H9 (cell line): ENCODE results near the gene ANKRD17. TPM values are rescaled to one million over a fixed set of nuclear protein-coding genes. Genes with fewer than 3 reads are reported as not detected.

ENCODE experiments used
- DNase-seq: peaks from one replicate; pipeline ENCODE4 v3.0.0-alpha.2; 2017
- H2AFZ ChIP-seq: one replicate; pipeline ENCODE4 v1.6.1; 2013; ENCODE audit warnings: mild to moderate bottlenecking, low read length, control low read depth, moderate library complexity
- H2AK5ac ChIP-seq: 2 replicates; pipeline ENCODE4 v1.6.1; 2013; ENCODE audit warnings: low read length, control low read depth, mixed read lengths; ENCODE audit not compliant: insufficient read length
- H2BK120ac ChIP-seq: one replicate; pipeline ENCODE4 v1.6.1; 2013; ENCODE audit warnings: low read depth, mild to moderate bottlenecking, low read length, control low read depth, inconsistent platforms; ENCODE audit not compliant: poor library complexity, severe bottlenecking
- H2BK12ac ChIP-seq: 2 replicates; pipeline ENCODE4 v1.6.1; 2013; ENCODE audit warnings: low read length, control low read depth, mixed read lengths, low read depth; ENCODE audit not compliant: insufficient read length
- H2BK15ac ChIP-seq: 2 replicates; pipeline ENCODE4 v1.6.1; 2013; ENCODE audit warnings: low read depth, low read length, control low read depth
- H2BK20ac ChIP-seq: one replicate; pipeline ENCODE4 v1.6.1; 2013; ENCODE audit warnings: low read depth, mild to moderate bottlenecking, low read length, control low read depth, inconsistent platforms; ENCODE audit not compliant: poor library complexity, severe bottlenecking
- H2BK5ac ChIP-seq: 2 replicates; pipeline ENCODE4 v1.6.1; 2013; ENCODE audit warnings: low read length, control low read depth, mixed read lengths; ENCODE audit not compliant: insufficient read length
- H3K14ac ChIP-seq: 2 replicates; pipeline ENCODE4 v1.6.1; 2013; ENCODE audit warnings: low read length, control low read depth; ENCODE audit not compliant: insufficient read depth
- H3K18ac ChIP-seq: 2 replicates; pipeline ENCODE4 v1.6.1; 2013; ENCODE audit warnings: low read depth, mild to moderate bottlenecking, mixed read lengths, low read length, control low read depth; ENCODE audit not compliant: insufficient read length
- H3K23ac ChIP-seq: 2 replicates; pipeline ENCODE4 v1.6.1; 2013; ENCODE audit warnings: low read length, control low read depth, mixed read lengths, low read depth; ENCODE audit not compliant: insufficient read length
- H3K23me2 ChIP-seq: 2 replicates; pipeline ENCODE4 v1.6.1; 2013; ENCODE audit warnings: low read depth, mild to moderate bottlenecking, mixed read lengths, low read length, control low read depth; ENCODE audit not compliant: insufficient read length, poor library complexity, severe bottlenecking
- H3K27ac ChIP-seq: 2 replicates; pipeline ENCODE4 v1.5.1; 2013; ENCODE audit warnings: low read length, control low read depth, mixed read lengths, low read depth; ENCODE audit not compliant: insufficient read length
- H3K27me3 ChIP-seq: 2 replicates; pipeline ENCODE4 v1.6.1; 2013; ENCODE audit warnings: low read length, control low read depth, inconsistent platforms; ENCODE audit not compliant: insufficient read depth
- H3K4ac ChIP-seq: 2 replicates; pipeline ENCODE4 v1.6.1; 2013; ENCODE audit warnings: low read depth, mild to moderate bottlenecking, control low read depth, inconsistent platforms, low read length, moderate library complexity
- H3K4me1 ChIP-seq: 2 replicates; pipeline ENCODE4 v1.6.1; 2013; ENCODE audit warnings: low read length, control low read depth, inconsistent platforms; ENCODE audit not compliant: insufficient read depth
- H3K4me2 ChIP-seq: 2 replicates; pipeline ENCODE4 v1.6.1; 2013; ENCODE audit warnings: low read length, control low read depth, mixed read lengths; ENCODE audit not compliant: insufficient read length, insufficient read depth
- H3K56ac ChIP-seq: 2 replicates; pipeline ENCODE4 v1.6.1; 2013; ENCODE audit warnings: low read depth, mild to moderate bottlenecking, mixed read lengths, low read length, control low read depth; ENCODE audit not compliant: insufficient read length
- H3K79me1 ChIP-seq: 2 replicates; pipeline ENCODE4 v1.6.1; 2013; ENCODE audit warnings: low read depth, mild to moderate bottlenecking, moderate library complexity, low read length, control low read depth, inconsistent platforms; ENCODE audit not compliant: insufficient read depth, poor library complexity, severe bottlenecking
- H3K79me2 ChIP-seq: 2 replicates; pipeline ENCODE4 v1.6.1; 2013; ENCODE audit warnings: low read length, control low read depth, inconsistent platforms; ENCODE audit not compliant: insufficient read depth
- H3K9ac ChIP-seq: 2 replicates; pipeline ENCODE4 v1.6.1; 2013; ENCODE audit warnings: low read length, control low read depth, mixed read lengths; ENCODE audit not compliant: insufficient read length; ENCODE audit errors: extremely low read depth
- H3K9me3 ChIP-seq: one replicate; pipeline ENCODE4 v1.6.1; 2013; ENCODE audit warnings: low read depth, low read length, inconsistent platforms; ENCODE audit not compliant: control insufficient read depth
- H3T11ph ChIP-seq: one replicate; pipeline ENCODE4 v1.6.1; 2013; ENCODE audit warnings: mild to moderate bottlenecking, low read length, control low read depth, inconsistent platforms
- H4K20me1 ChIP-seq: one replicate; pipeline ENCODE4 v1.6.1; 2013; ENCODE audit not compliant: control insufficient read depth, insufficient read length, insufficient read depth
- H4K5ac ChIP-seq: 2 replicates; pipeline ENCODE4 v1.6.1; 2013; ENCODE audit warnings: low read depth, mild to moderate bottlenecking, mixed read lengths, low read length, control low read depth; ENCODE audit not compliant: insufficient read length
- H4K8ac ChIP-seq: replicated peaks from 2 replicates; pipeline ENCODE4 v1.6.1; 2013; ENCODE audit warnings: low read length, control low read depth, mixed read lengths, low read depth; ENCODE audit not compliant: insufficient read length
- H4K91ac ChIP-seq: 2 replicates; pipeline ENCODE4 v1.6.1; 2013; ENCODE audit warnings: low read depth, mild to moderate bottlenecking, moderate library complexity, mixed read lengths, low read length, control low read depth; ENCODE audit not compliant: insufficient read length
- H3K27ac Mint-ChIP-seq, 3 experiments: 2 replicates in 2 of 3; 3 replicates in 1 of 3; pipeline ENCODE4 v1.8.0; 2020 to 2021; ENCODE audit warnings: mixed read lengths in 3 of 3, mild to moderate bottlenecking in 1 of 3, moderate library complexity in 1 of 3
- H3K27me3 Mint-ChIP-seq: 2 replicates; pipeline ENCODE4 v1.8.0; 2021; ENCODE audit warnings: low read depth, mild to moderate bottlenecking, moderate library complexity, mixed read lengths
- H3K36me3 Mint-ChIP-seq, 3 experiments: 2 replicates in 2 of 3; 3 replicates in 1 of 3; pipeline ENCODE4 v1.8.0; 2020 to 2021; ENCODE audit warnings: low read depth in 3 of 3, mixed read lengths in 3 of 3; ENCODE audit not compliant: insufficient read depth in 1 of 3
- H3K4me1 Mint-ChIP-seq, 2 experiments: 2 replicates each; pipeline ENCODE4 v1.8.0; 2020; ENCODE audit warnings: mixed read lengths in 2 of 2
- H3K4me3 Mint-ChIP-seq, 2 experiments: 2 replicates in 1 of 2; 3 replicates in 1 of 2; pipeline ENCODE4 v1.8.0; 2020 to 2021; ENCODE audit warnings: mild to moderate bottlenecking in 2 of 2, mixed read lengths in 2 of 2, moderate library complexity in 1 of 2
- H3K9me3 Mint-ChIP-seq, 2 experiments: 2 replicates in 1 of 2; 3 replicates in 1 of 2; pipeline ENCODE4 v1.8.0; 2020; ENCODE audit warnings: mild to moderate bottlenecking in 2 of 2, mixed read lengths in 2 of 2, moderate library complexity in 1 of 2
- WGBS: extraction: QIAGEN DNeasy Blood & Tissue Kit; methylation state at CpG from one replicate; pipeline ENCODE4 v1.1.7; 2013; ENCODE audit warnings: missing lambda C conversion rate, low lambda C conversion rate, mixed read lengths; ENCODE audit not compliant: insufficient read length; ENCODE audit errors: extremely low coverage; 5-methylcytosine and 5-hydroxymethylcytosine counted together
- total RNA-seq: library from RNA; stranded (reverse); gene quantifications from 2 replicates; pipeline ENCODE4 v1.2.1, GENCODE V29; 2021
- TF ChIP-seq, protein P1 (sequence below): fragments of 200-600 bp; sonication (generic); conservative IDR thresholded peaks from 3 replicates; pipeline ENCODE4 v1.8.0; 2021; ENCODE audit warnings: antibody characterized with exemption, mild to moderate bottlenecking

ANKRD17 gene
- total RNA-seq, 1 experiment from 2014 or later, result 82.4 TPM

GRCh38 chr4:73250642-73251041 is 8.0 kb downstream of the ANKRD17 start:
- Histone ChIP-seq H3K4me1 (no peaks in the 10 kb centered on the region), H3K23me2 (no peaks in the 10 kb centered on the region), H2AK5ac (no peak overlapping the region), H3K27ac (no peak overlapping the region), H2BK12ac (no peak overlapping the region), H2BK20ac (no peak overlapping the region), H3K9me3 (no peaks in the 10 kb centered on the region), H3K9ac (no peak overlapping the region), H3K23ac (no peak overlapping the region), H3K4ac (no peak overlapping the region), H3K79me2 (peaks cover 22% of the 10 kb centered on the region), H3K27me3 (no peaks in the 10 kb centered on the region), H2AFZ (no peak overlapping the region), H3T11ph (no peak overlapping the region), H4K8ac (no peak overlapping the region), H3K79me1 (peaks cover 8% of the 10 kb centered on the region), H4K91ac (no peak overlapping the region), H2BK15ac (no peak overlapping the region), H4K20me1 (no peaks in the 10 kb centered on the region), H3K56ac (no peak overlapping the region), H3K18ac (no peak overlapping the region), H3K14ac (no peak overlapping the region), H2BK5ac (no peak overlapping the region), H2BK120ac (no peak overlapping the region), H3K4me2 (no peak overlapping the region), H4K5ac (no peak overlapping the region)
- Mint-ChIP-seq H3K9me3 (no peaks in the 10 kb centered on the region), H3K27ac (peak overlapping the region in 2 of 3 experiments; percentile 25 to 93; a peak in 4 of 7 replicates), H3K36me3 (peaks cover 5 to 22% (median 16%) of the 10 kb centered on the region in 3 experiments; a peak in 6 of 7 replicates), H3K4me1 (peaks cover 23 to 34% of the 10 kb centered on the region in 2 experiments), H3K27me3 (no peaks in the 10 kb centered on the region), H3K4me3 (no peak overlapping the region)
- TF ChIP-seq, protein P1, sequence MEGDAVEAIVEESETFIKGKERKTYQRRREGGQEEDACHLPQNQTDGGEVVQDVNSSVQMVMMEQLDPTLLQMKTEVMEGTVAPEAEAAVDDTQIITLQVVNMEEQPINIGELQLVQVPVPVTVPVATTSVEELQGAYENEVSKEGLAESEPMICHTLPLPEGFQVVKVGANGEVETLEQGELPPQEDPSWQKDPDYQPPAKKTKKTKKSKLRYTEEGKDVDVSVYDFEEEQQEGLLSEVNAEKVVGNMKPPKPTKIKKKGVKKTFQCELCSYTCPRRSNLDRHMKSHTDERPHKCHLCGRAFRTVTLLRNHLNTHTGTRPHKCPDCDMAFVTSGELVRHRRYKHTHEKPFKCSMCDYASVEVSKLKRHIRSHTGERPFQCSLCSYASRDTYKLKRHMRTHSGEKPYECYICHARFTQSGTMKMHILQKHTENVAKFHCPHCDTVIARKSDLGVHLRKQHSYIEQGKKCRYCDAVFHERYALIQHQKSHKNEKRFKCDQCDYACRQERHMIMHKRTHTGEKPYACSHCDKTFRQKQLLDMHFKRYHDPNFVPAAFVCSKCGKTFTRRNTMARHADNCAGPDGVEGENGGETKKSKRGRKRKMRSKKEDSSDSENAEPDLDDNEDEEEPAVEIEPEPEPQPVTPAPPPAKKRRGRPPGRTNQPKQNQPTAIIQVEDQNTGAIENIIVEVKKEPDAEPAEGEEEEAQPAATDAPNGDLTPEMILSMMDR, result no peak
- DNase-seq, result no peak
- no CpG with 5 or more reads among the region's 9 CpGs for WGBS
